NCI-H2196 (cell line): ENCODE results near the gene SLC12A3.

Experiments
- DNase-seq: peaks from one replicate; lab custom pipeline; 2025; ENCODE audit not compliant: unreplicated experiment; lab: John Stamatoyannopoulos, UW

The SLC12A3 gene

GRCh38 chr16:56961851-56962281, 96.9 kb downstream of the SLC12A3 start, which contains the start of gene CETP:
Gene CETP (plus strand): TSS chr16:56961950. CDS start chr16:56961980, 30 bp downstream.
- no peak for DNase-seq

GRCh38 chr16:56964243-56965148, 99.5 kb downstream of the SLC12A3 start:
- DNase-seq, result peak; percentile 0
